ENCODE measurements around the gene GSTM5. TPM values are rescaled to one million over a fixed set of nuclear protein-coding genes. Genes with fewer than 3 reads are reported as not detected.

The GSTM5 gene
- total RNA-seq, 1 experiment from 2014 or later: not detected

- intact Hi-C loops (cut with micrococcal nuclease; ENCODE audit: unreplicated experiment): no loop called here
- H3K27me3 Mint-ChIP-seq (ENCODE audit: unreplicated experiment): no peaks in the 10 kb centered on the region
- no peaks in the 10 kb centered on the region for H3K36me3 Mint-ChIP-seq (ENCODE audit: insufficient read depth, unreplicated experiment)
- BruUV-seq (replicated peaks): no TSS peak
- H3K27ac Mint-ChIP-seq (ENCODE audit: unreplicated experiment): no peak overlapping the region
- no peaks in the 10 kb centered on the region for H3K4me1 Mint-ChIP-seq (ENCODE audit: low read depth, unreplicated experiment)
- TF ChIP-seq, protein P1, sequence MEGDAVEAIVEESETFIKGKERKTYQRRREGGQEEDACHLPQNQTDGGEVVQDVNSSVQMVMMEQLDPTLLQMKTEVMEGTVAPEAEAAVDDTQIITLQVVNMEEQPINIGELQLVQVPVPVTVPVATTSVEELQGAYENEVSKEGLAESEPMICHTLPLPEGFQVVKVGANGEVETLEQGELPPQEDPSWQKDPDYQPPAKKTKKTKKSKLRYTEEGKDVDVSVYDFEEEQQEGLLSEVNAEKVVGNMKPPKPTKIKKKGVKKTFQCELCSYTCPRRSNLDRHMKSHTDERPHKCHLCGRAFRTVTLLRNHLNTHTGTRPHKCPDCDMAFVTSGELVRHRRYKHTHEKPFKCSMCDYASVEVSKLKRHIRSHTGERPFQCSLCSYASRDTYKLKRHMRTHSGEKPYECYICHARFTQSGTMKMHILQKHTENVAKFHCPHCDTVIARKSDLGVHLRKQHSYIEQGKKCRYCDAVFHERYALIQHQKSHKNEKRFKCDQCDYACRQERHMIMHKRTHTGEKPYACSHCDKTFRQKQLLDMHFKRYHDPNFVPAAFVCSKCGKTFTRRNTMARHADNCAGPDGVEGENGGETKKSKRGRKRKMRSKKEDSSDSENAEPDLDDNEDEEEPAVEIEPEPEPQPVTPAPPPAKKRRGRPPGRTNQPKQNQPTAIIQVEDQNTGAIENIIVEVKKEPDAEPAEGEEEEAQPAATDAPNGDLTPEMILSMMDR (IDR thresholded peaks at IDR 0.05; ENCODE audit: unreplicated experiment): no peak
- CTCF ChIA-PET: no interaction called here
- H3K9me3 Mint-ChIP-seq (ENCODE audit: low read depth, unreplicated experiment): no peaks in the 10 kb centered on the region
- no peak overlapping the region for H3K4me3 Mint-ChIP-seq (ENCODE audit: low read depth, unreplicated experiment)
- no peak for DNase-seq
These were observed 9.0 kb downstream of the GSTM5 start for GRCh38 chr1:109721042-109721441.

DNA sequence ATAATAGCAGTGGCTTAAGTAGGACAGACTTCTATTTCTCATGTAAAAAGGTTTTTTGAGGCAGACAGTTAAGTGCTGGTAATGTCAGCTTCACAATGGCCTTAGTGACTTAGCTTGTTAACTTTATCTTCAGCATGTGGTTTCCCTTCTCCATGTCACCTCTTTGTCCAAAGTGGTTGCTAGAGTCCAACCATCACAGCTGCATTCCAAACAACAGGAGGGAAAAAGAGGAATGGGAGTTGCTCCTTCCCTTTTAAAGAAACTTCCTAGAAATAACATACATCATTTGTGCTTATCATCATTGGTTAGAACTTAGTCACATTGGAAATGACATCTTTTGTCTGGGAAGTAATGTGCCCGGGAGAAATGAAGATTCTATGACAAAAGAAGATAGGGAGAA lies 9.9 kb downstream of the GSTM5 start:
- Mint-ChIP-seq H3K4me1 (ENCODE audit: low read depth, unreplicated experiment) (no peaks in the 10 kb centered on the region), H3K27ac (ENCODE audit: unreplicated experiment) (no peak overlapping the region), H3K36me3 (ENCODE audit: insufficient read depth, unreplicated experiment) (no peaks in the 10 kb centered on the region), H3K9me3 (ENCODE audit: low read depth, unreplicated experiment) (no peaks in the 10 kb centered on the region), H3K27me3 (ENCODE audit: unreplicated experiment) (no peaks in the 10 kb centered on the region), H3K4me3 (ENCODE audit: low read depth, unreplicated experiment) (no peak overlapping the region)
- CTCF ChIA-PET: interaction anchor here (0.5 kb wide), 1 partner anchor 126 kb away, joined by 4 read pairs; no protein-coding TSS in a partner anchor
- intact Hi-C loops (cut with micrococcal nuclease; ENCODE audit: unreplicated experiment): no loop called here
- TF ChIP-seq, protein P1 (IDR thresholded peaks at IDR 0.05; ENCODE audit: unreplicated experiment): no peak
- no TSS peak for BruUV-seq (replicated peaks)
- DNase-seq: no peak

DNA sequence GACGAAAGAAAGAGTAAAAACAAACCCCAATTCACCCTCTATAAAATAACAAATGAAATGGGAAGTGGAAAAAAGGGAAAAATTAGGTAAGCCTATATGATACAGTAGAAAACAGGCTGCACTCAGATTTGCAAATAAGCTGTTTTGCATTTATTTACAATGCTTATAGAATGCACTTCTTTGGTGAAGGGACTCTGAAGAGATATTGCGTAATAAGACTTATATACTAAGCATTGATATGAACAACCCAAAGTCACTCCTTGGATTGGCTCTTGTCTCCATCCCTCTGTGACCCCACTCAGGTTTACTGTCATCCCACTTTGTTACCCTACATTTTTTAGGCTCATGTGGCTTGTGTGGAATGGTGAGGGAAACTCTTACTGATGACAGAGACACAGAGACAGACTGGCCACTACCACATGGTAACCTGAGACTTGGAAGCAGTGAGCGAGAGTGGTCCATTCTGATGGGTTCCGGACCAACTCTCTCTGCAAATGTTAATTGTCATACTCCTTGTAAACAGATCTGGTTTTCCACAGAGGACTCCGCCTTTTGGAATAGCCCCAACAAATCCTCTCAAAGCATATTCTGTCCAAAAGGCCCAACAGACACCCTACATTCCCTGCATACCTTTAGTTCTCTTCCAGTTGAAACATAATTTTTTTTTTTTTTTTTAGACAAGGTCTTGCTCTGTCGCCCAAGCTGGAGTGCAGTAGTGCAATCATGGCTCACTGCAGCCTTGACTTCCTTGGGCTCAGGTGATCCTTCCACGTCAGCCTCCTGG lies 11.0 kb downstream of the GSTM5 start:
- no peaks in the 10 kb centered on the region for H3K36me3 Mint-ChIP-seq (ENCODE audit: insufficient read depth, unreplicated experiment)
- CTCF ChIA-PET: no interaction called here
- no peak overlapping the region for H3K27ac Mint-ChIP-seq (ENCODE audit: unreplicated experiment)
- no TSS peak for BruUV-seq (replicated peaks)
- H3K4me1 Mint-ChIP-seq (ENCODE audit: low read depth, unreplicated experiment): no peaks in the 10 kb centered on the region
- no peak overlapping the region for H3K4me3 Mint-ChIP-seq (ENCODE audit: low read depth, unreplicated experiment)
- DNase-seq: no peak
- H3K9me3 Mint-ChIP-seq (ENCODE audit: low read depth, unreplicated experiment): no peaks in the 10 kb centered on the region
- H3K27me3 Mint-ChIP-seq (ENCODE audit: unreplicated experiment): no peaks in the 10 kb centered on the region
- TF ChIP-seq, protein P1 (IDR thresholded peaks at IDR 0.05; ENCODE audit: unreplicated experiment): no peak
- intact Hi-C loops (cut with micrococcal nuclease; ENCODE audit: unreplicated experiment): no loop called here

- Mint-ChIP-seq H3K9me3 (ENCODE audit: low read depth, unreplicated experiment) (no peaks in the 10 kb centered on the region), H3K36me3 (ENCODE audit: insufficient read depth, unreplicated experiment) (no peaks in the 10 kb centered on the region), H3K4me1 (ENCODE audit: low read depth, unreplicated experiment) (no peaks in the 10 kb centered on the region), H3K27me3 (ENCODE audit: unreplicated experiment) (no peaks in the 10 kb centered on the region), H3K27ac (ENCODE audit: unreplicated experiment) (no peak overlapping the region), H3K4me3 (ENCODE audit: low read depth, unreplicated experiment) (no peak overlapping the region)
- no TSS peak for BruUV-seq (replicated peaks)
- CTCF ChIA-PET: no interaction called here
- intact Hi-C loops (cut with micrococcal nuclease; ENCODE audit: unreplicated experiment): no loop called here
- TF ChIP-seq, protein P1 (IDR thresholded peaks at IDR 0.05; ENCODE audit: unreplicated experiment): no peak
- DNase-seq: no peak
These were observed 12.9 kb downstream of the GSTM5 start for GRCh38 chr1:109724933-109725332.

All from Calu3 (cell line).